GM12878 (cell line): ENCODE data around the gene SMAGP. TPM values are rescaled to one million over a fixed set of nuclear protein-coding genes. Genes with fewer than 3 reads are reported as not detected.

Experiments used
- ATAC-seq: fragments of 200-7000 bp; cut with Tn5 transposase; 3 replicates; pipeline ENCODE4 v1.9.1; 2020; ENCODE audit warnings: mild to moderate bottlenecking, moderate library complexity
- BruUV-seq: library from RNA; stranded (reverse); fragments of 400-500 nt; replicated peaks from 2 replicates; lab custom pipeline; 2021; lab: Mats Ljungman, UMichigan
- CTCF ChIA-PET: fragments of 300-600 bp; sonication (Branson Sonifier 250); formaldehyde crosslinking; extraction: SDS; loops from one replicate; lab custom pipeline; 2021; ENCODE audit warnings: inconsistent platforms; lab: Yijun Ruan, JAX
- POLR2A ChIA-PET: fragments of 350-600 bp; formaldehyde crosslinking; extraction: SDS; loops from one replicate; lab custom pipeline; 2021; ENCODE audit warnings: inconsistent platforms; lab: Charles Lee
- RAD21 ChIA-PET: fragments of 300-600 bp; sonication (Branson Sonifier 250); formaldehyde crosslinking; loops from one replicate; lab custom pipeline; 2023; ENCODE audit warnings: antibody characterized with exemption; ENCODE audit not compliant: unreplicated experiment; lab: Charles Lee
- SMC1A ChIA-PET: fragments of 300-600 bp; sonication (Branson Sonifier 250); formaldehyde crosslinking; loops from one replicate; lab custom pipeline; 2023; ENCODE audit not compliant: unreplicated experiment, uncharacterized antibody; lab: Charles Lee
- DNase-seq: peaks from one replicate; pipeline ENCODE4 v3.0.0-alpha.2; 2011; ENCODE audit warnings: low read depth, low spot score
- FAIRE-seq: peaks from 3 replicates; lab custom pipeline; 2011; peaks lifted over from hg19 to GRCh38; lab: Jason Lieb, UNC
- H2AFZ ChIP-seq: 2 replicates; pipeline ENCODE4 v1.6.0; 2011; ENCODE audit warnings: low read depth, low read length, control low read depth; ENCODE audit not compliant: control insufficient read depth
- H3K27ac ChIP-seq: 2 replicates; pipeline ENCODE4 v1.5.1; 2011; ENCODE audit warnings: control low read depth; ENCODE audit not compliant: control insufficient read depth, insufficient read depth
- H3K27me3 ChIP-seq, 2 experiments: replicated peaks in 1 of 2; 2 replicates each; pipeline versions ENCODE4 v1.6.0 to v1.6.1; 2011; ENCODE audit warnings: low read length in 1 of 2; ENCODE audit not compliant: control insufficient read depth in 2 of 2, insufficient read depth in 2 of 2
- H3K36me3 ChIP-seq, 2 experiments: 2 replicates each; pipeline ENCODE4 v1.5.1; 2011; ENCODE audit warnings: low read length in 1 of 2; ENCODE audit not compliant: control insufficient read depth in 2 of 2, insufficient read depth in 2 of 2
- H3K4me1 ChIP-seq: 2 replicates; pipeline ENCODE4 v1.6.1; 2011; ENCODE audit warnings: mild to moderate bottlenecking, low read length, moderate library complexity, mixed read lengths; ENCODE audit not compliant: control insufficient read depth, insufficient read depth
- H3K4me2 ChIP-seq: 2 replicates; pipeline ENCODE4 v1.6.0; 2011; ENCODE audit warnings: control low read depth; ENCODE audit not compliant: control insufficient read depth, insufficient read depth
- H3K4me3 ChIP-seq: fragments of 200-600 bp; sonication (generic); 2 replicates; pipeline ENCODE4 v1.5.1; 2016
- H3K79me2 ChIP-seq: 2 replicates; pipeline ENCODE4 v1.6.0; 2011; ENCODE audit warnings: low read length; ENCODE audit not compliant: control insufficient read depth, insufficient read depth
- H3K9ac ChIP-seq: 2 replicates; pipeline ENCODE4 v1.8.0; 2011; ENCODE audit warnings: low read length, control low read depth, mixed read lengths; ENCODE audit not compliant: control insufficient read depth, insufficient read depth
- H3K9me3 ChIP-seq: replicated peaks from 3 replicates; pipeline ENCODE4 v1.5.1; 2011; ENCODE audit warnings: mild to moderate bottlenecking, low read length; ENCODE audit not compliant: control insufficient read depth, insufficient read depth
- H4K20me1 ChIP-seq: 2 replicates; pipeline ENCODE4 v1.6.0; 2011; ENCODE audit not compliant: control insufficient read depth, insufficient read depth
- ATF3 ChIP-seq: IDR thresholded peaks from 2 replicates; pipeline ENCODE4 v1.6.1; 2011; ENCODE audit warnings: low read depth, mild to moderate bottlenecking, low read length, moderate library complexity, borderline replicate concordance; ENCODE audit errors: extremely low read depth
- BACH1 ChIP-seq: fragments of 450-650 bp; IDR thresholded peaks from 2 replicates; pipeline ENCODE4 v1.6.1; 2017; ENCODE audit warnings: mild to moderate bottlenecking, borderline replicate concordance
- BMI1 ChIP-seq: fragments of 450-650 bp; IDR thresholded peaks from 2 replicates; pipeline ENCODE4 v1.6.1; 2016; ENCODE audit warnings: mild to moderate bottlenecking, moderate library complexity, borderline replicate concordance
- CTCF ChIP-seq, 3 experiments: IDR thresholded peaks in 2 of 3; conservative IDR thresholded peaks in 1 of 3; 2 replicates each; pipeline ENCODE4 v1.5.1; 2011; ENCODE audit warnings: low read depth in 3 of 3, low read length in 3 of 3, mild to moderate bottlenecking in 3 of 3, control low read depth in 2 of 3, moderate library complexity in 2 of 3, inconsistent platforms in 1 of 3, mixed read lengths in 1 of 3; ENCODE audit not compliant: control insufficient read depth in 2 of 3, insufficient read depth in 1 of 3; ENCODE audit errors: extremely low read depth in 1 of 3
- CUX1 ChIP-seq: IDR thresholded peaks from 2 replicates; pipeline ENCODE4 v1.6.1; 2012; ENCODE audit warnings: improper control_type of control experiment, low read depth, low read length; ENCODE audit not compliant: insufficient replicate concordance
- EP300 ChIP-seq, 2 experiments: fragments of 150-350 bp in 1 of 2; IDR thresholded peaks; 2 replicates each; pipeline ENCODE4 v1.6.1; 2011 to 2012; ENCODE audit warnings: low read depth in 2 of 2, low read length in 2 of 2, borderline replicate concordance in 1 of 2, improper control_type of control experiment in 1 of 2, inconsistent platforms in 1 of 2; ENCODE audit not compliant: control insufficient read depth in 1 of 2
- ETV6 ChIP-seq, 2 experiments: fragments of 450-650 bp in 1 of 2; IDR thresholded peaks in 1 of 2; conservative IDR thresholded peaks in 1 of 2; 2 replicates each; pipeline ENCODE4 v1.6.1; 2014; ENCODE audit warnings: antibody characterized with exemption in 1 of 2, borderline replicate concordance in 1 of 2, low read depth in 1 of 2, mild to moderate bottlenecking in 1 of 2, moderate library complexity in 1 of 2
- GATAD2B ChIP-seq: fragments of 450-650 bp; conservative IDR thresholded peaks from 2 replicates; pipeline ENCODE4 v1.6.1; 2017; ENCODE audit warnings: low read depth, mild to moderate bottlenecking, moderate library complexity
- NFYA ChIP-seq: IDR thresholded peaks from 2 replicates; pipeline ENCODE4 v1.6.1; 2011; ENCODE audit warnings: low read depth, mild to moderate bottlenecking, low read length, improper control_type of control experiment, borderline replicate concordance
- YBX1 ChIP-seq: fragments of 450-650 bp; IDR thresholded peaks from 2 replicates; pipeline ENCODE4 v1.6.1; 2016; ENCODE audit warnings: antibody characterized with exemption
- ZBTB4 ChIP-seq: fragments of 450-650 bp; formaldehyde crosslinking; IDR thresholded peaks from 2 replicates; pipeline ENCODE4 v1.4.0; 2022; ENCODE audit warnings: mild to moderate bottlenecking, moderate library complexity
- ZNF207 ChIP-seq: fragments of 450-650 bp; IDR thresholded peaks from 2 replicates; pipeline ENCODE4 v1.6.1; 2014; ENCODE audit warnings: antibody characterized with exemption, mild to moderate bottlenecking, borderline replicate concordance
- ZSCAN29 ChIP-seq: fragments of 450-650 bp; IDR thresholded peaks from 2 replicates; pipeline ENCODE4 v1.6.1; 2017; ENCODE audit warnings: mild to moderate bottlenecking, moderate library complexity
- WGBS: methylation state at CpG from one replicate; pipeline ENCODE4 v1.1.6; 2016; ENCODE audit warnings: low lambda C conversion rate; ENCODE audit not compliant: insufficient replicate concordance, insufficient coverage; ENCODE audit errors: missing lambda C conversion rate; 5-methylcytosine and 5-hydroxymethylcytosine counted together
- in situ Hi-C: fragments of 300-500 bp; cut with MboI; formaldehyde crosslinking; loops from 9 replicates; pipeline ENCODE4 v1.14.3; 2018; ENCODE audit warnings: mixed read lengths
- intact Hi-C: fragments of 100-400 bp; cut with micrococcal nuclease; formaldehyde crosslinking; loops from one replicate; pipeline ENCODE4 v1.14.2; 2022; ENCODE audit not compliant: unreplicated experiment
- polyA plus RNA-seq, 11 experiments: library from polyadenylated mRNA; depleted of rRNA in 4 of 11; unstranded in 6 of 11; stranded (reverse) in 5 of 11; fragments of >200 nt; fragmentation: Nextera tagmentation in 4 of 11; fragmentation: Illumina TruSeq in 1 of 11; extraction: Ambion mirVana in 4 of 11; extraction: Trizol in 1 of 11; gene quantifications; 1 replicate in 1 of 11; 2 replicates in 10 of 11; pipeline versions ENCODE4 v1.2.1 to v1.2.3, GENCODE V29; 2011 to 2016; ENCODE audit warnings: inconsistent platforms in 2 of 11, missing spikeins in 2 of 11, low read depth in 1 of 11
- total RNA-seq, 4 experiments: library from RNA; depleted of rRNA in 3 of 4; stranded (reverse); fragments of >200 nt in 3 of 4; fragmentation: Illumina TruSeq in 1 of 4; extraction: Trizol in 1 of 4; gene quantifications; 2 replicates each; pipeline versions ENCODE4 v1.2.1 to v1.2.3, GENCODE V29; 2013 to 2021

SMAGP gene
- total and polyA plus RNA-seq, 10 of the 15 experiments (the other 5 are each of a cell fraction or from before 2014, with no cell fraction given): 0.42 to 7.1 (median 3.9) TPM

- DNase-seq: no peak
- Histone ChIP-seq H3K4me3 (no peak overlapping the region), H2AFZ (no peak overlapping the region), H3K27ac (no peak overlapping the region), H3K27me3 (no peaks in the 10 kb centered on the region), H3K9me3 (no peaks in the 10 kb centered on the region), H3K4me2 (no peak overlapping the region), H4K20me1 (no peaks in the 10 kb centered on the region), H3K79me2 (no peaks in the 10 kb centered on the region), H3K36me3 (no peaks in the 10 kb centered on the region), H3K9ac (no peak overlapping the region), H3K4me1 (no peaks in the 10 kb centered on the region)
- CTCF ChIA-PET: no interaction called here
- intact Hi-C loops: no loop called here
- no peak for ATAC-seq
- POLR2A ChIA-PET: no interaction called here
- no TSS peak for BruUV-seq
- RAD21 ChIA-PET: no interaction called here
- in situ Hi-C loops: no loop called here
- 79% methylated on average over 9 of the region's 9 CpGs for WGBS
- FAIRE-seq: no peak
- SMC1A ChIA-PET: no interaction called here
- TF ChIP-seq ZBTB4: no peak
- no peak for TF ChIP-seq ZSCAN29
- TF ChIP-seq NFYA: no peak
- TF ChIP-seq BACH1: no peak
- no peak for TF ChIP-seq CTCF (IDR thresholded peaks at IDR 0.05 in 2 of 3, conservative IDR thresholded peaks at IDR 0.05 in 1 of 3; ENCODE audit: control insufficient read depth in 2 of 3, extremely low read depth in 1 of 3, insufficient read depth in 1 of 3, low read depth in 3 of 3, low read length in 3 of 3)
- TF ChIP-seq GATAD2B: no peak
- TF ChIP-seq ETV6 (conservative IDR thresholded peaks at IDR 0.05 in 1 of 2, IDR thresholded peaks at IDR 0.05 in 1 of 2; ENCODE audit: borderline replicate concordance in 1 of 2, low read depth in 1 of 2): no peak
- TF ChIP-seq CUX1: no peak
- no peak for TF ChIP-seq ZNF207
- TF ChIP-seq BMI1: no peak
- TF ChIP-seq EP300 (IDR thresholded peaks at IDR 0.05; ENCODE audit: borderline replicate concordance in 1 of 2, control insufficient read depth in 1 of 2, low read depth in 2 of 2, low read length in 2 of 2): no peak
- TF ChIP-seq YBX1: no peak
- TF ChIP-seq ATF3: no peak
These were observed 73.7 kb downstream of the SMAGP start for GRCh38 chr12:51196547-51196946.
